ENCODE measurements around the gene ARPC2. TPM values are rescaled to one million over a fixed set of nuclear protein-coding genes. Genes with fewer than 3 reads are reported as not detected.

ARPC2 gene
- total and polyA plus RNA-seq, 10 of the 15 experiments (the other 5 are each of a cell fraction or from before 2014, with no cell fraction given): 440 to 980 (median 709) TPM

GRCh38 chr2:218269900-218270720, 53.1 kb downstream of the ARPC2 start, which contains the start of the genes AAMP and PNKD (continued):
- TF ChIP-seq CUX1 (IDR thresholded peaks at IDR 0.05; ENCODE audit: insufficient replicate concordance, low read depth, low read length): no peak
- no peak for TF ChIP-seq ATF2 (IDR thresholded peaks at IDR 0.05; ENCODE audit: low read length)
- TF ChIP-seq FOS (IDR thresholded peaks at IDR 0.05; ENCODE audit: borderline replicate concordance, extremely low read depth, insufficient read length): peak; percentile 87
- peak; percentile 61; the same call in 1 of the 2 replicates for TF ChIP-seq E2F4 (IDR thresholded peaks at IDR 0.05; ENCODE audit: low read depth, low read length)
- TF ChIP-seq PAX5 (IDR thresholded peaks at IDR 0.05; ENCODE audit: borderline replicate concordance, low read depth, low read length): peak; percentile 89
- TF ChIP-seq RAD51 (IDR thresholded peaks at IDR 0.05): peak; percentile 77
- no peak for TF ChIP-seq STAT3 (IDR thresholded peaks at IDR 0.05; ENCODE audit: low read depth, low read length)
- no peak for TF ChIP-seq HDAC2 (IDR thresholded peaks at IDR 0.05)
- TF ChIP-seq DPF2 (IDR thresholded peaks at IDR 0.05): peak; percentile 99
- peak; percentile 96 for TF ChIP-seq CHD2 (IDR thresholded peaks at IDR 0.05; ENCODE audit: borderline replicate concordance, low read depth, low read length)
- TF ChIP-seq YY1 (IDR thresholded peaks at IDR 0.05; ENCODE audit: low read depth, low read length): peak; percentile 98
- peak; percentile 47; the same call in 1 of the 2 replicates for TF ChIP-seq TBL1XR1 (IDR thresholded peaks at IDR 0.05; ENCODE audit: low read depth, low read length)
- peak; percentile 100 for TF ChIP-seq SIX5 (IDR thresholded peaks at IDR 0.05; ENCODE audit: low read depth, low read length, severe bottlenecking)
- TF ChIP-seq, protein P1, sequence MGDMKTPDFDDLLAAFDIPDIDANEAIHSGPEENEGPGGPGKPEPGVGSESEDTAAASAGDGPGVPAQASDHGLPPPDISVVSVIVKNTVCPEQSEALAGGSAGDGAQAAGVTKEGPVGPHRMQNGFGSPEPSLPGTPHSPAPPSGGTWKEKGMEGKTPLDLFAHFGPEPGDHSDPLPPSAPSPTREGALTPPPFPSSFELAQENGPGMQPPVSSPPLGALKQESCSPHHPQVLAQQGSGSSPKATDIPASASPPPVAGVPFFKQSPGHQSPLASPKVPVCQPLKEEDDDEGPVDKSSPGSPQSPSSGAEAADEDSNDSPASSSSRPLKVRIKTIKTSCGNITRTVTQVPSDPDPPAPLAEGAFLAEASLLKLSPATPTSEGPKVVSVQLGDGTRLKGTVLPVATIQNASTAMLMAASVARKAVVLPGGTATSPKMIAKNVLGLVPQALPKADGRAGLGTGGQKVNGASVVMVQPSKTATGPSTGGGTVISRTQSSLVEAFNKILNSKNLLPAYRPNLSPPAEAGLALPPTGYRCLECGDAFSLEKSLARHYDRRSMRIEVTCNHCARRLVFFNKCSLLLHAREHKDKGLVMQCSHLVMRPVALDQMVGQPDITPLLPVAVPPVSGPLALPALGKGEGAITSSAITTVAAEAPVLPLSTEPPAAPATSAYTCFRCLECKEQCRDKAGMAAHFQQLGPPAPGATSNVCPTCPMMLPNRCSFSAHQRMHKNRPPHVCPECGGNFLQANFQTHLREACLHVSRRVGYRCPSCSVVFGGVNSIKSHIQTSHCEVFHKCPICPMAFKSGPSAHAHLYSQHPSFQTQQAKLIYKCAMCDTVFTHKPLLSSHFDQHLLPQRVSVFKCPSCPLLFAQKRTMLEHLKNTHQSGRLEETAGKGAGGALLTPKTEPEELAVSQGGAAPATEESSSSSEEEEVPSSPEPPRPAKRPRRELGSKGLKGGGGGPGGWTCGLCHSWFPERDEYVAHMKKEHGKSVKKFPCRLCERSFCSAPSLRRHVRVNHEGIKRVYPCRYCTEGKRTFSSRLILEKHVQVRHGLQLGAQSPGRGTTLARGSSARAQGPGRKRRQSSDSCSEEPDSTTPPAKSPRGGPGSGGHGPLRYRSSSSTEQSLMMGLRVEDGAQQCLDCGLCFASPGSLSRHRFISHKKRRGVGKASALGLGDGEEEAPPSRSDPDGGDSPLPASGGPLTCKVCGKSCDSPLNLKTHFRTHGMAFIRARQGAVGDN (IDR thresholded peaks at IDR 0.05): peak; percentile 49; the same call in 1 of the 2 replicates
- TF ChIP-seq MLLT1 (IDR thresholded peaks at IDR 0.05): peak; percentile 95
- TF ChIP-seq CHD4 (IDR thresholded peaks at IDR 0.05): no peak

Data from GM12878 (cell line).